GM23248 (cell line): ENCODE results near the gene ITGA8. TPM values are rescaled to one million over a fixed set of nuclear protein-coding genes. Genes with fewer than 3 reads are reported as not detected.

ENCODE experiments used
- DNase-seq: peaks from one replicate; pipeline ENCODE4 v3.0.0-alpha.2; 2015
- H2AFZ ChIP-seq: fragments of 200-600 bp; sonication (generic); 2 replicates; pipeline ENCODE4 v1.6.1; 2016; ENCODE audit warnings: antibody characterized with exemption
- H3F3A ChIP-seq: fragments of 200-600 bp; sonication (generic); 2 replicates; pipeline ENCODE4 v1.6.1; 2016; ENCODE audit warnings: mild to moderate bottlenecking, antibody characterized with exemption, mixed run types; ENCODE audit not compliant: insufficient read depth
- H3K27ac ChIP-seq: fragments of 200-600 bp; sonication (generic); 2 replicates; pipeline ENCODE4 v1.5.1; 2016; ENCODE audit warnings: mild to moderate bottlenecking
- H3K27me3 ChIP-seq: fragments of 200-600 bp; sonication (generic); replicated peaks from 2 replicates; pipeline ENCODE4 v1.6.1; 2016; ENCODE audit warnings: mild to moderate bottlenecking; ENCODE audit not compliant: insufficient read depth
- H3K36me3 ChIP-seq: fragments of 200-600 bp; sonication (generic); 2 replicates; pipeline ENCODE4 v1.6.1; 2016; ENCODE audit warnings: low read depth, mild to moderate bottlenecking
- H3K4me1 ChIP-seq: fragments of 200-600 bp; sonication (generic); 2 replicates; pipeline ENCODE4 v1.6.1; 2016; ENCODE audit warnings: mild to moderate bottlenecking; ENCODE audit not compliant: insufficient read depth
- H3K4me2 ChIP-seq: fragments of 200-600 bp; sonication (generic); one replicate; pipeline ENCODE4 v1.6.1; 2016; ENCODE audit warnings: mild to moderate bottlenecking; ENCODE audit not compliant: unreplicated experiment
- H3K4me3 ChIP-seq: fragments of 200-600 bp; sonication (generic); 2 replicates; pipeline ENCODE4 v1.5.1; 2016; ENCODE audit warnings: mild to moderate bottlenecking
- H3K79me2 ChIP-seq: fragments of 200-600 bp; sonication (generic); 2 replicates; pipeline ENCODE4 v1.6.1; 2016; ENCODE audit warnings: mild to moderate bottlenecking; ENCODE audit not compliant: insufficient read depth
- H3K9ac ChIP-seq: fragments of 200-600 bp; sonication (generic); 2 replicates; pipeline ENCODE4 v1.6.1; 2016; ENCODE audit warnings: mild to moderate bottlenecking
- H3K9me2 ChIP-seq: fragments of 200-600 bp; sonication (generic); 2 replicates; pipeline ENCODE4 v1.6.1; 2016; ENCODE audit warnings: mixed run types, mild to moderate bottlenecking, moderate library complexity; ENCODE audit not compliant: insufficient read depth
- H3K9me3 ChIP-seq: fragments of 200-600 bp; sonication (generic); one replicate; pipeline ENCODE4 v1.6.1; 2017; ENCODE audit warnings: low read depth
- H4K20me1 ChIP-seq: fragments of 200-600 bp; sonication (generic); 2 replicates; pipeline ENCODE4 v1.6.0; 2016; ENCODE audit not compliant: insufficient read depth
- EZH2 ChIP-seq: fragments of 200-600 bp; sonication (generic); IDR thresholded peaks from 2 replicates; pipeline ENCODE4 v1.6.1; 2018; ENCODE audit warnings: antibody characterized with exemption, mild to moderate bottlenecking; ENCODE audit not compliant: insufficient read depth, poor library complexity, severe bottlenecking
- EZH2phosphoT487 ChIP-seq: fragments of 200-600 bp; sonication (generic); IDR thresholded peaks from 2 replicates; pipeline ENCODE4 v1.6.1; 2018; ENCODE audit warnings: antibody characterized with exemption, moderate library complexity, mild to moderate bottlenecking, low read depth; ENCODE audit not compliant: insufficient read depth
- WGBS, 2 experiments: methylation state at CpG; one replicate each; pipeline ENCODE4 v1.1.6; 2015 to 2017; ENCODE audit warnings: low lambda C conversion rate in 2 of 2, low coverage in 1 of 2; ENCODE audit errors: missing lambda C conversion rate in 2 of 2; 5-methylcytosine and 5-hydroxymethylcytosine counted together
- in situ Hi-C: fragments of 300-500 bp; cut with MboI; formaldehyde crosslinking; loops from 2 replicates; pipeline ENCODE4 v1.15.0; 2020
- polyA plus RNA-seq: library from polyadenylated mRNA; unstranded; fragments of >200 nt; fragmentation: Nextera tagmentation; extraction: Ambion mirVana; gene quantifications from 2 replicates; pipeline ENCODE4 v1.2.1, GENCODE V29; 2016
- total RNA-seq: library from RNA; depleted of rRNA; stranded (reverse); fragments of >200 nt; shearing (Covaris generic); gene quantifications from 2 replicates; pipeline ENCODE4 v1.2.3, GENCODE V29; 2014

ITGA8 gene
- total and polyA plus RNA-seq, 2 experiments from 2014 or later: 0.32 TPM; not detected in 1

GRCh38 chr10:15700078-15700674 lies 19.5 kb downstream of the ITGA8 start:
- no peaks in the 10 kb centered on the region for H3K4me1 ChIP-seq
- H3K9me2 ChIP-seq: no peaks in the 10 kb centered on the region
- WGBS, 2 experiments: 76 to 78% methylated on average over 4 of the region's 4 CpGs
- H2AFZ ChIP-seq: no peak overlapping the region
- H3F3A ChIP-seq: no peaks in the 10 kb centered on the region
- H3K4me2 ChIP-seq: no peak overlapping the region
- H3K27ac ChIP-seq: no peak overlapping the region
- TF ChIP-seq EZH2phosphoT487: no peak
- TF ChIP-seq EZH2: no peak
- no peaks in the 10 kb centered on the region for H3K79me2 ChIP-seq
- H3K9me3 ChIP-seq: no peaks in the 10 kb centered on the region
- H3K4me3 ChIP-seq: no peak overlapping the region
- in situ Hi-C loops: no loop called here
- no peak for DNase-seq
- no peak overlapping the region for H3K9ac ChIP-seq
- H3K36me3 ChIP-seq: no peaks in the 10 kb centered on the region
- H4K20me1 ChIP-seq: no peaks in the 10 kb centered on the region
- H3K27me3 ChIP-seq: peaks cover 15% of the 10 kb centered on the region

GRCh38 chr10:15695852-15696251 lies 23.9 kb downstream of the ITGA8 start:
- H4K20me1 ChIP-seq: no peaks in the 10 kb centered on the region

GRCh38 chr10:15690031-15690430 lies 29.7 kb downstream of the ITGA8 start:
- H3K27ac ChIP-seq: no peak overlapping the region
- no peaks in the 10 kb centered on the region for H3K4me1 ChIP-seq
- H3K79me2 ChIP-seq: no peaks in the 10 kb centered on the region
- no peaks in the 10 kb centered on the region for H4K20me1 ChIP-seq
- no peak overlapping the region for H3K4me3 ChIP-seq
- no peaks in the 10 kb centered on the region for H3K9me2 ChIP-seq
- in situ Hi-C loops: no loop called here
- 71 to 78% methylated on average over 4 to 5 of the region's 5 CpGs for WGBS, 2 experiments
- no peaks in the 10 kb centered on the region for H3K36me3 ChIP-seq
- H3K9ac ChIP-seq: no peak overlapping the region
- H2AFZ ChIP-seq: no peak overlapping the region
- no peak overlapping the region for H3K4me2 ChIP-seq
- H3K9me3 ChIP-seq: no peaks in the 10 kb centered on the region
- peaks cover 26% of the 10 kb centered on the region for H3K27me3 ChIP-seq
- no peak for TF ChIP-seq EZH2
- TF ChIP-seq EZH2phosphoT487: no peak
- no peaks in the 10 kb centered on the region for H3F3A ChIP-seq
- no peak for DNase-seq

More at GRCh38 chr10:15695852-15696251, 23.9 kb downstream of the ITGA8 start:
- Histone ChIP-seq H2AFZ (no peak overlapping the region), H3K27ac (no peak overlapping the region), H3K9me3 (no peaks in the 10 kb centered on the region), H3K27me3 (peaks cover 21% of the 10 kb centered on the region), H3K36me3 (no peaks in the 10 kb centered on the region), H3K4me1 (no peaks in the 10 kb centered on the region), H3K9ac (no peak overlapping the region), H3K9me2 (no peaks in the 10 kb centered on the region), H3K4me3 (no peak overlapping the region), H3K4me2 (no peak overlapping the region), H3K79me2 (no peaks in the 10 kb centered on the region), H3F3A (no peaks in the 10 kb centered on the region)
- no peak for DNase-seq
- in situ Hi-C loops: no loop called here
- 26 to 29% methylated on average over 12 of the region's 12 CpGs for WGBS, 2 experiments
- TF ChIP-seq EZH2phosphoT487 (no peak), EZH2 (no peak)

- Histone ChIP-seq H3K4me2 (no peak overlapping the region), H3K27ac (no peak overlapping the region), H3K4me3 (no peak overlapping the region), H3K4me1 (no peaks in the 10 kb centered on the region), H4K20me1 (no peaks in the 10 kb centered on the region), H2AFZ (no peak overlapping the region), H3K9ac (no peak overlapping the region), H3K9me2 (no peaks in the 10 kb centered on the region), H3K9me3 (no peaks in the 10 kb centered on the region), H3K36me3 (no peaks in the 10 kb centered on the region), H3K27me3 (peaks cover 26% of the 10 kb centered on the region), H3F3A (no peaks in the 10 kb centered on the region), H3K79me2 (no peaks in the 10 kb centered on the region)
- in situ Hi-C loops: no loop called here
- no peak for TF ChIP-seq EZH2
- TF ChIP-seq EZH2phosphoT487: no peak
- no peak for DNase-seq
- 62 to 63% methylated on average over 4 of the region's 4 CpGs for WGBS, 2 experiments
Observed at GRCh38 chr10:15684768-15685167, 35.0 kb downstream of the ITGA8 start.

GRCh38 chr10:15681076-15681475 lies 38.6 kb downstream of the ITGA8 start:
- Histone ChIP-seq H3K27ac (no peak overlapping the region), H3F3A (no peaks in the 10 kb centered on the region), H3K4me2 (no peak overlapping the region), H3K27me3 (peaks cover 15% of the 10 kb centered on the region), H3K4me1 (no peaks in the 10 kb centered on the region), H2AFZ (no peak overlapping the region), H3K9me2 (no peaks in the 10 kb centered on the region), H4K20me1 (no peaks in the 10 kb centered on the region), H3K79me2 (no peaks in the 10 kb centered on the region), H3K9ac (no peak overlapping the region), H3K9me3 (no peaks in the 10 kb centered on the region), H3K36me3 (no peaks in the 10 kb centered on the region), H3K4me3 (no peak overlapping the region)
- in situ Hi-C loops: no loop called here
- WGBS, 2 experiments: 49 to 56% methylated on average over 4 of the region's 4 CpGs
- DNase-seq: no peak
- no peak for TF ChIP-seq EZH2phosphoT487
- TF ChIP-seq EZH2: no peak
